ENCODE results near the gene TMEM165.

The TMEM165 gene

DNA sequence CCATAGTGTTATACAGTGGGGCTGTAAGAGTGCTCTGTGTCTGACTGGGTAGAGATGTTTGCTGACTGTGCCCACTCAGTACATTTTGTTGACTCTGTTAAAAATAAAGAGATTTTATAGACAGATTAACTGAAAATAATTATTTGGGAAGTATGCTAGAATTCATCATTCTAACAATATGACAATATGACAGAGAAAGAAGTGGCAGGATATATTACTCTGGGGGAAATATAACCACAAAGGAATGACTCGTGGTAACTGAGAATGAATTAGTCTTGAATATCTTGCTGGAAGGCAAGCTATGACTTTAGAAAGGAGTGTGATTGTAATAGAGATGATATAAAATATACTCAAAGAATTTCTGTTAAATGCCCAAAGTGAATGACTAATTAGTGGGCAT, 46.8 kb downstream of the TMEM165 start:
- no peak for DNase-seq (ENCODE audit: low spot score)
- TF ChIP-seq, protein P1, sequence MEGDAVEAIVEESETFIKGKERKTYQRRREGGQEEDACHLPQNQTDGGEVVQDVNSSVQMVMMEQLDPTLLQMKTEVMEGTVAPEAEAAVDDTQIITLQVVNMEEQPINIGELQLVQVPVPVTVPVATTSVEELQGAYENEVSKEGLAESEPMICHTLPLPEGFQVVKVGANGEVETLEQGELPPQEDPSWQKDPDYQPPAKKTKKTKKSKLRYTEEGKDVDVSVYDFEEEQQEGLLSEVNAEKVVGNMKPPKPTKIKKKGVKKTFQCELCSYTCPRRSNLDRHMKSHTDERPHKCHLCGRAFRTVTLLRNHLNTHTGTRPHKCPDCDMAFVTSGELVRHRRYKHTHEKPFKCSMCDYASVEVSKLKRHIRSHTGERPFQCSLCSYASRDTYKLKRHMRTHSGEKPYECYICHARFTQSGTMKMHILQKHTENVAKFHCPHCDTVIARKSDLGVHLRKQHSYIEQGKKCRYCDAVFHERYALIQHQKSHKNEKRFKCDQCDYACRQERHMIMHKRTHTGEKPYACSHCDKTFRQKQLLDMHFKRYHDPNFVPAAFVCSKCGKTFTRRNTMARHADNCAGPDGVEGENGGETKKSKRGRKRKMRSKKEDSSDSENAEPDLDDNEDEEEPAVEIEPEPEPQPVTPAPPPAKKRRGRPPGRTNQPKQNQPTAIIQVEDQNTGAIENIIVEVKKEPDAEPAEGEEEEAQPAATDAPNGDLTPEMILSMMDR (IDR thresholded peaks at IDR 0.05; ENCODE audit: borderline replicate concordance, control extremely low read depth, extremely low read depth, insufficient read depth, missing control alignments), result no peak
- in situ Hi-C loops (cut with MboI; ENCODE audit: low sequenced_read_pairs, unreplicated experiment), result no loop called here

DNA sequence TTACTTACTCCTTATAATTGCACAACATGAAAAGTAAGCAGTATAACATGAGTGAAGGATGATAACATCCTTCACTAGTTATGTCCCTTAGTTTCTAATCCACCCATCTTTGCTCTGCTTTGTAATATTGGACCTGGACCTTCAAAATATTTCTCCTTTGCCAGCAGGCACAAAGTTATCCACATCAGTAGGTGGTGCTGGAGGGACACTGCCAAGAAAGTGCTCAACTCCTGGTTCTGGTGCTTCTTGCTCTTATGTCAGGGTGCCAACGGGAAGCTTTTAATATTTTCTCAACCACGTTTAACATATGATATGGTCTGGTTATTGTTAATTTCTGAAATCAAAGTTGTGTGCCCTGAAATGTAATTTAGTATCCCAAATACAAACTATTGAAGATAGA, 49.1 kb downstream of the TMEM165 start:
- no peak for DNase-seq (ENCODE audit: low spot score)
- in situ Hi-C loops (cut with MboI; ENCODE audit: low sequenced_read_pairs, unreplicated experiment), result no loop called here
- TF ChIP-seq, protein P1 (IDR thresholded peaks at IDR 0.05; ENCODE audit: borderline replicate concordance, control extremely low read depth, extremely low read depth, insufficient read depth, missing control alignments), result no peak

DNA sequence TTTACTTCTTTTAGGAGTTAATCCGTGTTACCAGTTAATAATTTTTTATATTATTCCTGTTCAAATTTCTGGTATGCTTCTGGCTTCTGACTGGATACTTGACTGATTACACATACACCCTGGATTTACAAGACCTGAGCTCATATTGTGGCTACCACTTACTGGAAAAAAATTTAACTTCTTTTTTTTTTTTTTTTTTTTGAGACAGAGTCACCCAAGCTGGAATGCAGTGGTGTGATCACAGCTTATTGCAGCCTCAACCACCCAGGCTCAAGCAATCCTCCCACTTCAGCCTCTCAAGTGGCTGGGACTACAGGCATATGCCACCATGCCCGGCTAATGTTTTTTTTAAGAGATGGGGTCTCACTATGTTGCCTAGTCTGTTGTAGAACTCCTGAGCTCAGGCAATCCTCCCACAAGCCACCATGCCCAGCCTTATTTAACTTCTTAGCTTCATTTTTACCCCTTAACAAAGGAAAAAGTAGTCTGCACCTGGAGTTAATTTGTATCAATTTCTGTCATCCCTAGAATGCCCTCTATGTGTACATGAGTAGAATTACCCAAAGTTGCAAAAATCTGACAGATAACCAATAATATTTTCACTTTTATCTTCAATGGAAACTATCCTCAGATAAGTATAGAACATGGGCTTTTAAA, 50.3 kb downstream of the TMEM165 start:
- in situ Hi-C loops (cut with MboI; ENCODE audit: low sequenced_read_pairs, unreplicated experiment), result no loop called here
- TF ChIP-seq, protein P1 (IDR thresholded peaks at IDR 0.05; ENCODE audit: borderline replicate concordance, control extremely low read depth, extremely low read depth, insufficient read depth, missing control alignments), result no peak
- DNase-seq (ENCODE audit: low spot score), result no peak

DNA sequence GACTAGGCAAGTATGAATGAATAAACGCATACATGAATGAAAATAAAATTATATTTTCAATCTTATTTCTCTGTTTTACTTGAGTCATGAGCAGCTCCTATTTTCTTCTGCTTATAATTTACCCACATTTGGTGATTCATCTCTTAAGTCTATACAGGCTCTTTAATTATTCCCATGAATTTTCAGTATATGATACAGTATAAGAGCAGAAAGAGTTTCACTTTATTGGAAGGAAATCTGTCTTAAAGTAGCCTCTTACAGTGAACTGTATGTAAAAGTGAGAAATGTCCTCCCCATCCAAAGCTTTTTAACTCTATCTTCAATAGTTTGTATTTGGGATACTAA, 50.8 kb downstream of the TMEM165 start:
- in situ Hi-C loops (cut with MboI; ENCODE audit: low sequenced_read_pairs, unreplicated experiment), result no loop called here
- TF ChIP-seq, protein P1 (IDR thresholded peaks at IDR 0.05; ENCODE audit: borderline replicate concordance, control extremely low read depth, extremely low read depth, insufficient read depth, missing control alignments), result no peak
- DNase-seq (ENCODE audit: low spot score), result no peak

DNA sequence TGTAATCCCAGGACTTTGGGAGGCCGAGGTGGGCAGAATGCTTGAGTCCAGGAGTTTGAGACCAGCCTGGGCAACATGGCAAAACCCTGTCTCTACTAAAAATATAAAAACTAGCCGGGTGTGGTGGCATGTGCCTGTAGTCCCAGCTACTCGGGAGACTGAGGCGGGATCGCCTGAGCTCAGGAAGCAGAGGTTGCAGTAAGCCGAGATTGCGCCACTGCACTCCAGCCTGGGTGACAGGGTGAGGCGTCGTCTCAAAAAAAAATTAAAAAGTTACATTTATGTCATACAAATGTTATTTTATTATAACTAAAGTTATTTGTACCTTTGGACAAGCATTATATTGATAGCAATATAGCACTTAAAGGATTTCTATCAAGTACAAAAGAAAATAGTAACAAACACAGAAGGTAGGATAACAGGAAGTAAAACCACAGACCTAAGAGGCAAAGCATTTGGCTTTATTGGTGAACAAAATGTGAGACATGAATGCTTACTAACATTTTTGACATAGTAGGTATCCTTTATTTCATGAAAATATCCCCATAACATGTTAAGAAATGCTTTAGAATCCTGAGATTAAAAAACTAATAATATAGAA, 51.5 kb downstream of the TMEM165 start:
- TF ChIP-seq, protein P1 (IDR thresholded peaks at IDR 0.05; ENCODE audit: borderline replicate concordance, control extremely low read depth, extremely low read depth, insufficient read depth, missing control alignments), result no peak
- in situ Hi-C loops (cut with MboI; ENCODE audit: low sequenced_read_pairs, unreplicated experiment), result no loop called here
- no peak for DNase-seq (ENCODE audit: low spot score)

DNA sequence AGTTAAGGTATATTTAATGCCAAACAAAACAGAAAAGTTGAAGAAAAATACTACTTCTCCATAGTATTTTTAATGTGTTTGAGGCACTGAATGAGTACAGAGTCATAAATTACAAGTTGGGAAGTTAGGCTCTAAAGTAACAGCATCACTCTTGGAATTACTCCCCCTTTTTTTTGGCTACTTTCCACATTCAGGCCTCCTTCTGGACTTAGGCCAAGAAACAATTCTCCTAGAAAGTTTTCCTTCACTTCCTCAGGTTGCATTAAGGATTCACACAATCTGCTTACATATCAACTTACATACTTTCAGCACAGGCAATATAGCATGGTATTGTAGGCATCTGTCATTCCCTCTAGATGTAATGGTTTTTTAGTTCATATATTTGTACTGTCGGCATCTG, 52.1 kb downstream of the TMEM165 start:
- no peak for DNase-seq (ENCODE audit: low spot score)
- TF ChIP-seq, protein P1 (IDR thresholded peaks at IDR 0.05; ENCODE audit: borderline replicate concordance, control extremely low read depth, extremely low read depth, insufficient read depth, missing control alignments), result no peak
- in situ Hi-C loops (cut with MboI; ENCODE audit: low sequenced_read_pairs, unreplicated experiment), result no loop called here
